ENCODE measurements around the gene ACVR1B.

DNA sequence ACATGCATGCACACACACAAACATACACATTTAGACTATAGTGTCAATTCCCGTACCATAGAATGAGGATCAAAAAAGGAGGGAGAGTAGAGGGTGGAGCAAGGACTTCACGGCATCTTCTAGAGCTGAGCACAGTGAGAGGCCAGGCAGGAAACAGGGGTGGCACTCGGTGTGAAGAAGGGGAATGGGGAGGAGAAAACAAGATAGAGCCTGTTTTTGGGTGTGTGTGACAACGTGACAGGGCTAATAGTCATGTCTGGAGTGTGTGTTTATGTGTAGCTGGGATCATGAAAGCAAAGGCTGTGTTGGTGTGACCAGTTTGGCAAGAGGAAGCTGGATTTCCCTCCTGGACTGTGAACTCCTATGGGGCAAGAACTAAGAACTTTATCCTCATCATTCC lies 9.9 kb upstream of the ACVR1B start:
- TF ChIP-seq CTCF (IDR thresholded peaks at IDR 0.05; ENCODE audit: low read depth, low read length) (no peak), EZH2phosphoT487 (IDR thresholded peaks at IDR 0.05; ENCODE audit: low read depth) (no peak)

All from OCI-LY3 (cell line).